ENCODE measurements around the gene HAPLN1. TPM values are rescaled to one million over a fixed set of nuclear protein-coding genes. Genes with fewer than 3 reads are reported as not detected.

HAPLN1 gene
- total and polyA plus RNA-seq, 2 experiments from 2014 or later, result 1.5 to 4.0 TPM

GRCh38 chr5:83740741-83741140 lies 20.1 kb upstream of the HAPLN1 start:
- Mint-ChIP-seq H3K27me3 (ENCODE audit: insufficient read depth, low read depth, poor library complexity) (no peaks in the 10 kb centered on the region), H3K9me3 (no peaks in the 10 kb centered on the region), H3K27ac (no peak overlapping the region), H3K36me3 (ENCODE audit: low read depth) (no peaks in the 10 kb centered on the region), H3K4me1 (no peaks in the 10 kb centered on the region), H3K4me3 (no peak overlapping the region)
- H3K27ac ChIP-seq (ENCODE audit: low read depth), result no peak overlapping the region
- no peaks in the 10 kb centered on the region for H3K4me1 ChIP-seq (ENCODE audit: insufficient read depth)
- no peaks in the 10 kb centered on the region for H3K36me3 ChIP-seq (ENCODE audit: insufficient read depth)
- no peaks in the 10 kb centered on the region for H3F3A ChIP-seq (replicated peaks; ENCODE audit: low read depth)
- no peak for DNase-seq (ENCODE audit: low spot score)
- no peak for ATAC-seq
- no peaks in the 10 kb centered on the region for H3K9me2 ChIP-seq (ENCODE audit: insufficient read depth)
- no peaks in the 10 kb centered on the region for H3K79me2 ChIP-seq (replicated peaks; ENCODE audit: insufficient read depth)
- no peaks in the 10 kb centered on the region for H4K20me1 ChIP-seq (replicated peaks; ENCODE audit: insufficient read depth)
- TF ChIP-seq EZH2phosphoT487 (IDR thresholded peaks at IDR 0.05; ENCODE audit: unreplicated experiment) (no peak), EZH2 (IDR thresholded peaks at IDR 0.05; ENCODE audit: low read depth, unreplicated experiment) (no peak), STAT1 (IDR thresholded peaks at IDR 0.05; ENCODE audit: unreplicated experiment) (no peak), ZNF331 (CRISPR knock-in tag; IDR thresholded peaks at IDR 0.05; ENCODE audit: low read depth) (no peak), REST (IDR thresholded peaks at IDR 0.05; ENCODE audit: unreplicated experiment) (no peak), NANOG (IDR thresholded peaks at IDR 0.05; ENCODE audit: borderline replicate concordance) (no peak), ZNF462 (CRISPR knock-in tag; IDR thresholded peaks at IDR 0.05) (no peak), POLR2AphosphoS5 (IDR thresholded peaks at IDR 0.05; ENCODE audit: low read depth) (no peak), JUNB (IDR thresholded peaks at IDR 0.05; ENCODE audit: unreplicated experiment) (no peak), CTCF (conservative IDR thresholded peaks at IDR 0.05; ENCODE audit: low read depth in 2 of 2) (no peak), ETS1 (IDR thresholded peaks at IDR 0.05) (no peak), CREB1 (CRISPR knock-in tag; IDR thresholded peaks at IDR 0.05; ENCODE audit: low read depth) (no peak), ZNF114 (CRISPR knock-in tag; IDR thresholded peaks at IDR 0.05) (no peak)
- no peak overlapping the region for H3K4me2 ChIP-seq
- H3K27me3 ChIP-seq (ENCODE audit: insufficient read depth), result no peaks in the 10 kb centered on the region
- H2AFZ ChIP-seq, result no peak overlapping the region
- no peak overlapping the region for H3K4me3 ChIP-seq
